DMS153 (cell line): ENCODE measurements around the gene LDLRAD1.
"Not testable (repeated sequence)": the region's sequence is repeated elsewhere in the genome, so short reads cannot be mapped to it uniquely, and the experiment has no call there.

Source experiments
- DNase-seq: peaks from one replicate; lab custom pipeline; 2025; lab: John Stamatoyannopoulos, UW

LDLRAD1 gene, protein sequence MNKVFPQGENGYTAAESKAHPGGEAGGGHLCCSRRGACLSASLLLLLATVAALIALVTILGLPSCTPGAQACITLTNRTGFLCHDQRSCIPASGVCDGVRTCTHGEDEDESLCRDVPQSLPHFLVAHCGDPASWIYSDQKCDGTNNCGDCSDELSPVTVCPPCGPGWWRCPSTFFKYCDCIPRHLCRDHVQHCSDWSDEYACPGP

DNA sequence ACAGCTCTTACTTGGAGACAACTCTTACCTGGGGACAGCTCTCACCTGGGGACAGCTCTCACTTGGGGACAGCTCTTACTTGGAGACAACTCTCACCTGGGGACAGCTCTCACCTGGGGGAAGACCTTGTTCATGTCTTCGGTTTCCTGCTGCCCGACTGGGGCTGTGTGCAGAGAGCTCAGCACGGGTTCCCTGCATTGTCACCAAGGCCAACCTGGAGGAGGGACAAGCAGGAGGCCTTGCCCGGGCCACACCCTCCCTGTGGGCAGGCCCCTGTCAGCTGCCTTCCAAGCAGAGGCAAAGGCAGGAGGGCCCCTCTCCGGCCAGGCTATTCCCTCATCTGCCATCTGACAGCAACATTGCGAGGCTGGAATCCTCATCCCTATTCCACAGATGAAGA lies at the start of gene LDLRAD1:
Gene LDLRAD1 (minus strand): TSS at position 208 of the 400 bp plus-strand sequence. CDS start 74 bp downstream, at position 134.
- peak; percentile 13 for DNase-seq

- no peak for DNase-seq
These were observed 46.3 kb upstream of the LDLRAD1 start for GRCh38 chr1:54064299-54064698.

- DNase-seq: no peak
These were observed 36.4 kb upstream of the LDLRAD1 start for GRCh38 chr1:54054438-54054749.

DNA sequence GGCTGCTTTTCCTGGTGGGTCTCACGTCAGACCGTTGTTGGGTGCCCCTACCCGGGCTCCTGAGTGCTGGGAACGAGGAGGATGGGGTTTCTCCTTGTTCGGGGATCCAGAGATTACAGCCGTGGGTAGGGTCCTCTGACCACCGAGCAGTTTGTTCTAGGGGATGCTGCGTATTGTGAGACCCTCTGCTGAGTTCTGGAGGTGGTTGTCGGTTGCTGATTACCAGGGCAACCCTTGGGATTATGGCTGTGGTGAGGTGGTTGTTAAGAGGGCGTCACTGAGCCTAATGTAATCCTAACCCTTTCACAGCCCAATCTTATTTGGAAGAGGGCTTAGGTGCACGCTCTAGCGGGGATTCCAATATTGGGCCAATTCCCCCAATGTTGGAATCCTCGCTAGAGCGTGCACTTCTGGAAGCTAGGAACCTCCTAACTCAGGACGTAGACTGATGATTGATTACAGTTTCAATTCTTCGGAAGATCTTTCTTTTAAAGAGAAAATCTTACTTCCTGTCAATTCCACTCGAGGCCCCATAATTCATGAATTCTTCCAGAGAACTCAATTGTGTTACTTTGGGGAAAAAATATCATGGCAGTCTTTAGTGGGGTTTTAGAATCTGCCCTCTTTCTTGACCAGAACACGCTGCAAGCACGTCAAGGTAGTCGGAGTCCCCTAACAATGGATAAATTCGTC lies 35.9 kb upstream of the LDLRAD1 start:
- no peak for DNase-seq

- peak; percentile 99 for DNase-seq
These were observed 35.2 kb upstream of the LDLRAD1 start, which contains the start of the genes TCEANC2 and TMEM59 for GRCh38 chr1:54052934-54053744. Gene TCEANC2 (plus strand): TSS chr1:54053608. CDS start chr1:54054423, 815 bp downstream. Gene TMEM59 (minus strand): TSS chr1:54053204. CDS start chr1:54053188, 16 bp downstream.

- DNase-seq: peak; percentile 36
These were observed 34.5 kb upstream of the LDLRAD1 start for GRCh38 chr1:54052431-54052933.

DNA sequence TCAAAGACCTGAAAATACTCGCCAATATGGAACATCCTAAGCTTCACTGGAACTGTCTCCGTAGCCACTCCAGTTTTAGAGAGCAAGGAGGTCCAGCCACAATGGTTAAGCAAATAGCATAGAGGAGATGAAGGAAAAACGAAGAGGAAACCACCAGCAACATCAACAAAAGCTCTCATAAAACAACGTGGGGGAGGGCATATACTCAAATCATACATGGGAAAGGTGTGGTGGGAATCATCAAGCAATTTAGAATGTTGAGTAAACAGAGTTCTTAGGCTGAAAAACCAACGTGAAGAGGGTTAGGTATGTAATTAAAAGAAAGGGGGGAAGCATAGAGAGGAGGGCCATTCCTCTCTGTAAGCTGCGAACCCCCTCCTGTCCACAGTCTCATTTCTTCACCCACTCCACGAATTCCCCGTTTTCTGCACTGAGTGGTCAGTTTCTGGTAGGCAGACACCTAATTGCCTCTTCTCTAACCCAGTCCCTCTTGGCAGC lies 34.0 kb upstream of the LDLRAD1 start:
- DNase-seq: no peak

DNA sequence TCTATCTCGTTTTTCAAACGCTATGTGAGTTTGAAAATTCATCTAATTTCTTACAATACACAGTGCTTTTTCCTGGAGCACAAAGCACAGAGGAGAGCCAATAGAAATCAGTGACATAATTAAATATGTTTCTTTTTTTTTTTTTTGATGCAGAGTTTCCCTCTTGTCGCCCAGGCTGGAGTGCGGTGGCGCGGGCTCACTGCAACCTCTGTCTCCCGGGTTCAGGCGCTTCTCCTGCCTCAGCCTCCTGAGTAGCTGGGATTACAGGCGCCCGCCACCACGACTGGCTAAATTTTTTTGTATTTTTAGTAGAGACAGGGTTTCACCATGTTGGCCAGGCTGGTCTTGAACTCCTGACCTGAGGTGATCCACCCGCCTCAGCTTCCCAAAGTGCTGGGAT lies 32.4 kb upstream of the LDLRAD1 start:
- DNase-seq: not testable (repeated sequence)

DNA sequence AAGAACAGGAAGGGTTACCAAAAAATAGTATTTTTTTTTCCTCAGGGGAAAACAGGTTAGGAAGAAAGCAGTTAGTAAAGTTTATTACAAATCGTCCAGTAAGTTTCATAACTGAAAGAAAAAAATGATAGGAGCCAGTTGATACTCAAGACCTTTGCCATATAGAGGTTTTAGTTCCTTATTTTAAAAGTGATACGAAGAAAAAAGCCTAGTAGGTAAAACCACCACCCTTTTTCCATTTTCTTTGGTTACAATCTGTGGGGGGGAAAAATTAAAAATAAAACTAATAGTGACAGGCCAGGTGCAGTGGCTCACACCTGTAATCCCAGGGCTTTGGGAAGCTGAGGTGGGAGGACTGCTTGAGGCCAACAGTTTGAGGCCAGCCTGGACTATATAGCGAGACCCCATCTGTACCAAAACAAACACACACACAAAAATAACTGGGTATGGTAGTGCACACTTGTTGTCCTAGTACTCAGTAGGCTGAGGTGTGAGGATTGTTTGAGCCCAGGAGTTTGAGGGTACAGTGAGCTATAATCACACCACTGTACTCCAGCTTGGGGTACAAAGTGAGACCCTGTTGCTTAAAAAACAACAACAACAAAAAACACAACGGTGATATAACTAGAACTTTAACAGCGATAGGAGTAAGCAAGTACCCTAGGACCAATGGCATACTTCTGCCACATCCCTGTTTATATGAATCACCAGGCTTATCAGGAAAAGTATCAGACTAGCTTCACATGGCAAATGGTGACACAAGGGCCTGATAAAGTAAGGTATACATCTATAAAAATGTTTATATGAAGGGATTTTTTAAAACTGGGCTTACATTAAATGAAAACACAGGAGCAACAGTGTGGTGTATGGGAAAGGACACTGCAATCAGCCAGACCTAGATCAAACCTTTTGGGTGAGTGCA lies 29.7 kb upstream of the LDLRAD1 start:
- no peak for DNase-seq

- DNase-seq: no peak
These were observed 28.8 kb upstream of the LDLRAD1 start for GRCh38 chr1:54046671-54047383.

- no peak for DNase-seq
These were observed 27.5 kb upstream of the LDLRAD1 start for GRCh38 chr1:54045496-54045895.

- no peak for DNase-seq
These were observed 23.8 kb upstream of the LDLRAD1 start for GRCh38 chr1:54041806-54042205.

- no peak for DNase-seq
These were observed 19.5 kb upstream of the LDLRAD1 start for GRCh38 chr1:54037476-54037875.

DNA sequence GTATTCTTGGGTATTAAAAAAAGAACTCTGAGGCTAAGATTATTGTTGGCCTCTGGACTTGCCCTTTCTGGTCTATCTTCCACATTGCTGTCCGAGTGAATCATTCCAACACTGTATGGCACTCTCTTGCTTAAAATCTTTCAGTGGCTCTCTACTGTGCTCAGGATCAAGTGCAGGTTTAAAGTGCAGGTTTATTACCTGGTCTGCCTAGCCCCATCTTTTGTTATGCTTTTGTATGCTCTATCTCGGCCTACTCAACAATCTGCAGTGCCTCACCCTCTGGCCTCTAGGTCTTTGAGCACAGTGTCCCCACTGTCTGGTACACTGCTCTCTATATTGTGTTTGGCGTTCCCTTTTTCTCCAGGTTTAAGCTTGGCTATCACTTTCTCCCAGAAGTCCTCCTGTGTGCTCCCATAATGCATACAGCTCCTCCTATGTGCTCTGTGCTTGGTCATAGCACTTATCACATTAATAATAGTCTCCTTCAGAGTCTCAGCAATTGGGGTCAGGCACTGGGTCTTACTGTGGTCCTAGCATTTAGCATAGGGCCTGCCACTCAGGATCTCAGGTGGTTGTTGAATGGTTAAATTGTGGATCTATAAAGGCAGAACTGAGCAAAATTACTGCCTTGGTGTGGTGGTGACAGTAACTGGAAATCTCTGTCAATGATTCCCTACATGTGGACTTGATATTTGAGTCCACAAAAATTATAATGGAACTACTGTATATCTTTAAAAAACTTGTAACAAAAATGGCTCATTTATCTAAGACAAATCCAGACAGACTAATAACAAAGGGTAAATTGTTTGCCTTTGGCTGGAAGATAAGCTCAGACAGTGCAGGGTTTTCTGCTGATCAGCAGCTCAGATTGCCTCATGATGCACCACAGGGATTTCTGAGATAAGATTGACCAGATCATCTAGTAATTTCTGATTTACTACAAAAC lies 10.6 kb upstream of the LDLRAD1 start:
- no peak for DNase-seq

GRCh38 chr1:54027848-54028247 lies 9.9 kb upstream of the LDLRAD1 start:
- DNase-seq: no peak

- not testable (repeated sequence) for DNase-seq
These were observed 6.8 kb upstream of the LDLRAD1 start for GRCh38 chr1:54024811-54025210.

DNA sequence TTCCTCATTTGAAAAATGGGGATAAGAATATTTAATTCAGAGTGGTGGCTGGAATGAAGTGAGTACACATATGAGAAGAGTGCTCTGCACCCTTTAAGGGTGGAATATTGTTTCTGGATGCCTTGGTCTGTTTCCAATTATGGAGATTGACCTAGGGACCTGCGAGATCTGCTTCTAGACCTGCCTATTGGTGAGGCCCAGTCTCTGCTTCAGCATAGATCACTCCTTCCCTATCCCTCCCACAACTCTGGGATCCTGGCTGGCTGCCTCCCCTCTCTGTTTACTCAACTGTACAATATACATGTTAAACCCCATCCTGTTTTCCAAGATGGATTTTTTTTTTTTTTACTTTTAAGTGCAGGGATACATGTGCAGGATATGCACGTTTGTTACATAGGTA lies 6.4 kb upstream of the LDLRAD1 start:
- DNase-seq: no peak

DNA sequence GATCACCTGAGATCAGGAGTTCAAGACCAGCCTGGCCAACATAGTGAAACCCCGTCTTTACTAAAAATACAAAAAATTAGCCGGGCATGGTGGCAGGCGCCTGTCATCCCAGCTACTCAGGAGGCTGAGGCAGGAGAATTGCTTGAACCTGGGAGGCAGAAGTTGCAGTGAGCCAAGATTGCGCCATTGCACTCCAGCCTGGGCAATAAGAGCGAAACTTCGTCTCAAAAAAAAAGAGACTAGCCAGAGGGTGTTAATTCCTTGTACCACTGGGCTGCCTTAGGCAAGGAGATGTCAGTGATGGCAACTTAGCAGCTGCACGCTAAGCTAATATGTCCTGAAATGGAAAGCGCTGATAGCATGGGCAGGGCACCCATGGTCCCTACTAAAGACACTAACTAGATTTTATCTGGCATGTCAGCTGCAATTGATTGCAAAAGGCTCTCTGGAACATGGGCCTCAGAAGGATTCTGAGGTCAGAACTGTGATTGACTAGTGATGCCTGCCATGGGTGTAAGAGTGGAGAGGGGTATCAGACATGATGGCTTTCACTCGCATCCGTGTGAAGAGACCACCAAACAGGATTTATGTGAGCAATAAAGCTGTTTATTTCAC lies 1.7 kb upstream of the LDLRAD1 start:
- DNase-seq: not testable (repeated sequence)

- DNase-seq: no peak
These were observed 649 bp upstream of the LDLRAD1 start for GRCh38 chr1:54018635-54019034.
